Stimulated activated CD4-positive, alpha-beta T cell treated with anti-CD3 and anti-CD28 coated beads, Interleukin-15, amount 100 ng/mL, for 48 hours (primary cell): ENCODE measurements around the gene RIN3.

Source experiments
- DNase-seq, 2 donors: peaks; one replicate each; pipeline ENCODE4 v3.0.0-alpha.2; 2020; ENCODE audit warnings: low read depth in 2 of 2

The RIN3 gene

GRCh38 chr14:92513204-92513965, at the start of gene RIN3:
Gene RIN3 (plus strand): TSS chr14:92513781. CDS start chr14:92513933, 152 bp downstream.
- no peak for DNase-seq

GRCh38 chr14:92464156-92464555, 49.4 kb upstream of the RIN3 start:
- DNase-seq, result no peak

- no peak for DNase-seq
Observed at GRCh38 chr14:92464716-92465115, 48.9 kb upstream of the RIN3 start.

- no peak for DNase-seq
Observed at GRCh38 chr14:92465353-92466055, 48.1 kb upstream of the RIN3 start.

- DNase-seq, result no peak
Observed at GRCh38 chr14:92466059-92466458, 47.5 kb upstream of the RIN3 start.

- no peak for DNase-seq
Observed at GRCh38 chr14:92469515-92469914, 44.1 kb upstream of the RIN3 start.

GRCh38 chr14:92470215-92470614, 43.4 kb upstream of the RIN3 start:
- DNase-seq, result no peak

GRCh38 chr14:92470811-92471210, 42.8 kb upstream of the RIN3 start:
- DNase-seq, result no peak

- no peak for DNase-seq
Observed at GRCh38 chr14:92471919-92472318, 41.7 kb upstream of the RIN3 start.

GRCh38 chr14:92472860-92473259, 40.7 kb upstream of the RIN3 start:
- no peak for DNase-seq

GRCh38 chr14:92473261-92473968, 40.2 kb upstream of the RIN3 start:
- DNase-seq, result no peak

- no peak for DNase-seq
Observed at GRCh38 chr14:92473969-92474535, 39.5 kb upstream of the RIN3 start.

- no peak for DNase-seq
Observed at GRCh38 chr14:92475037-92475436, 38.5 kb upstream of the RIN3 start.

- DNase-seq, result no peak
Observed at GRCh38 chr14:92475451-92476187, 38.0 kb upstream of the RIN3 start.

GRCh38 chr14:92480856-92481255, 32.7 kb upstream of the RIN3 start:
- DNase-seq, result no peak

- DNase-seq, result no peak
Observed at GRCh38 chr14:92481386-92481785, 32.2 kb upstream of the RIN3 start.

GRCh38 chr14:92481811-92482555, 31.6 kb upstream of the RIN3 start:
- DNase-seq, result no peak

- no peak for DNase-seq
Observed at GRCh38 chr14:92482621-92483319, 30.8 kb upstream of the RIN3 start.

- no peak for DNase-seq
Observed at GRCh38 chr14:92484132-92484823, 29.3 kb upstream of the RIN3 start.

- DNase-seq, result no peak
Observed at GRCh38 chr14:92486881-92487280, 26.7 kb upstream of the RIN3 start.
